Islet precursor cell (in vitro differentiated cells): ENCODE measurements around the gene PRSS56.
A peak's percentile ranks its signal among the peaks of the same experiment; 100 is the strongest.

Experiments used
- DNase-seq: peaks from one replicate; pipeline ENCODE4 v3.0.0-alpha.2; 2018

Gene PRSS56

DNA sequence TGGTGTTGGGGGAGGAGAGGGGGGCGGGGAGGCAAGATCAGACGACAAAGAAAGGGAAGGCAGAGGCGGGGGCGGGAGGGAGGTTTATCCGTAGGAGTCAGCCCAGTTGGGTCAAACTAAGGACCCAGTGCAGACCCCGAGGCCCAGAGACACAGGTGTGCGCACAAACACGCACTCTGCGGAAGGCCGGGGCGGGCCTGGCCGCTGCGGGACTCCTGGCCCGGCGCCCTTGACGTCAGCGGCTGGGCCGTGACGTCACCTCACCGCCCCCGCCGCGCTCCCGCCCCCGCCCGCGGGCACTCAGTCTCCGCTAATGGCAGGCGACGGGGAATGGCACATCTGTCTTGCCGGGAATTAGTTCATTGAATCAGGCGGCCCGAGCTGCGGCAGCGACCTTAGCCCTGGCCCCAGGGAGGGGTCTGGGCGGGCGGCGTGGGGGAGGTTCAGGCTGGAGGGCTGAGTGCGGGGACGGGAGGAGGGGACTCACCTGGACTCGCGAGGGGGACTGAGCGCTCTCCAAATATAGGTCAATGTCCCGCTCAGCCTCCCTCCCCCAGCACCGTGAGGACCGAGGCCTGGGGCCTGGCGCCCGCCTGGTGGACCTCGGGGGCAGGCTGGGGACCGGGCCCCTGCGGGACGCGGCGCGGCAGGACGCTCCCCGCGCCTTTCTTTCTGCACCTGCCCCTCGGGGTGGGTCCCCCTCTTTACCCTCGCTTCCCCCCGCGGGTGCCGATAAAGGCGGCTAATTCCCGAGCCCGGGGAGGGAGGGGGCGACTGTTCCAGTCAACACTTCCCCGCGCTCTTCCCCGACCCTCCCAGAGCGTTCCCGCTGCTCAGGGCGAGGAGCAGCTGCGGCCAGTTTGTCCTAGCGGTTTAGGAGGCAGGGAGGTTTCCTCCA is 17.0 kb upstream of the PRSS56 start:
- peak; percentile 79 for DNase-seq

DNA sequence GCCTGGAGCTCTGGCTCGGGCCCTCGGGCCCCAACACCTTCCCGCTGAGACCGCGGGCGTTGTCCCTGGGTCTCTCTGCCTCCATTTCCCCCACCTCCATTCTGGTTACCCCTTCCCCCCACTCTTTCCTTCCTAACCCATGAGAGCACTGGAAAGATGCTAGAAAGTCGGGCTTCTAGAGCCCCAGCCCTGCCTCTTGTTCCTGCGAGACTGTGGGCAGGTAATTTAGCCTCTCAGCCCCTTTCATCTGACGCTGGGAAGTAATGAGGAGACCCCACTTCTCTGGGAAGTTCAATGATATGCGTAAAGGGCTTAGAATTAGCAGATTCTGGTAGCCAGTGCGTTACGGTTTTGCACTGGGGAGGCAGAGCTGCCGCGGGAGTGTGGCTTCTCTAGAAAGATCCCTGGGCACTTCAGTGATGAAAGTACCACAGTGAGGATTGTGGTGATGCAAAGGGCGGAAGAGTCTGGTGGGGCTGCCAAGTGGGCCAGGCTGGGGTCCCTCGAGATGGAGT is 16.3 kb upstream of the PRSS56 start:
- no peak for DNase-seq

DNA sequence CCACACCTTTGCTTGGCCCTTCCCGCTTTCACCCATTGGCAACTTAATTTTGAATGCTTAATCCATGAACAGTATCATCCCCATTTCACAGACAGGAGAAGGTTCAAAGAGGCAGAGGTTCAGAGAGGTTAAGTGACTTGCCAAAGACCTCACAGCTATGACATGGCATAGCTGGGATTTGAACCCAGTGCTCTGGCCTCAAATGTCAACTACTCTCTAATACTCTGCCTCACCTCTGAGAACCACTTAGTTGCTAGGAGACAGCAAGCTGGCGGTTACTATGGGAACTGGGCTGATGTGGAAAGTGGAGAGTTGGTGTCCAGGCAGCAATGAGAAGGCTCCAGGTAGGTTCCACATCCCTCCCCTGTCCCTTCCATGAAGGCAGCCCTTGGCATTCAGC is 15.8 kb upstream of the PRSS56 start:
- DNase-seq: no peak

DNA sequence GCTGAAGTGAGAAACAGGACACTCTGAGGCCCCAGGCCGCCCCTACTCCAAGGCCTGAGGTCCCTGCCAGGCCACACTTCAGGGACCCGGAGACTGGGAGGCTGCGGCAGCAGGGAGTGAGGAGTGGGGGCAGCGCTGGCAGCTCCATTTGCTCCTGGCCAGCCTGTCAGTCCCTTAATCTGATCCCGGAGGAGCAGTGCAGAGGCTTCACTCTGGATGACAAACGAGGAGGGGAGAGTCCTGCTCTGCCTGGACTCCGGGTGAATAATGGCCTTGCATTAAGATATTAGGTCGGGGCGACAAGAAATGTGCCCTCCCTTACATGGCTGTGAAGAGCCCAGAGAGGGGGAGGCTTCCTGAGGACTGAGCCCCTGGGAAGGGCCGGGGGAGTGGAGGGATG is 14.3 kb upstream of the PRSS56 start:
- DNase-seq: no peak

DNA sequence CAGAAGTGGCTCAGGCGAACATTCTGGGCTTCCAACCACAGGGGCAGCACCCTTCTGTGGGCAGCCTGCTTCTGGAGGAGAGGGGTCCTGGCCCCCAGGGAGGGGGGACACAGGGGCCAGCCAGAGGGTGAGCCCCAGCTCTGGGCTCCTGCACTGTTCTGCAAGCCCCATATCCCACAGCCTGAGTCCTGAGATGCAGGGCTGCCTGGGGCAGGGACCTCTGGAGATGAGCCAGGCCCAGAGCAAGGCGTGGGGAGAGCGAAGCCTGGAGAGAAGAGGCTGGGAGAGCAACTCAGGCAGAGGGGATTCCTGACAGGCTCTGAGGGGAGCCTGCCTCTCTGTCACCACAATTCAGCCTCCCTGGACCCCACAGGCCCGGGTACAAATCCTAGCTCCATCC is 13.5 kb upstream of the PRSS56 start:
- DNase-seq: no peak

DNA sequence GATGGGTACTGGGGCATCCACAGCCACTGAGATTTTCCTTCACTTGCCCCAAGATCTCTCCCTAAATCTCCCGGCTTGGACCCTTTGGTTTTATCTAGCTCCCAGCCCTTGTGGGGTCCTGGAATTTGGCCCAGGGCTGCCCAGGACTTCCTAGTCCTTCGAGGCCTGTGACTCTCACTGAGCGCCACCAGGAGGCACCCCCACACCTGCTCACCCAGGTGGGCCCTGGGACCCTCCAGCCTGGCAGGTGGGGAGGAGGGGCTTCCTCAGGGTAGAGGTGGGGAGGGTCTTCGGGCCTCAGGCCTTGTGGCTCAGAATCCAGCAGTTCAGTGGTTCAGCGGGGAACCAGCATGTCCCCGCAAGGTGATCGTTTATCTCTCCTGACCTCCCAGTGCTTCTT is 11.9 kb upstream of the PRSS56 start:
- no peak for DNase-seq

DNA sequence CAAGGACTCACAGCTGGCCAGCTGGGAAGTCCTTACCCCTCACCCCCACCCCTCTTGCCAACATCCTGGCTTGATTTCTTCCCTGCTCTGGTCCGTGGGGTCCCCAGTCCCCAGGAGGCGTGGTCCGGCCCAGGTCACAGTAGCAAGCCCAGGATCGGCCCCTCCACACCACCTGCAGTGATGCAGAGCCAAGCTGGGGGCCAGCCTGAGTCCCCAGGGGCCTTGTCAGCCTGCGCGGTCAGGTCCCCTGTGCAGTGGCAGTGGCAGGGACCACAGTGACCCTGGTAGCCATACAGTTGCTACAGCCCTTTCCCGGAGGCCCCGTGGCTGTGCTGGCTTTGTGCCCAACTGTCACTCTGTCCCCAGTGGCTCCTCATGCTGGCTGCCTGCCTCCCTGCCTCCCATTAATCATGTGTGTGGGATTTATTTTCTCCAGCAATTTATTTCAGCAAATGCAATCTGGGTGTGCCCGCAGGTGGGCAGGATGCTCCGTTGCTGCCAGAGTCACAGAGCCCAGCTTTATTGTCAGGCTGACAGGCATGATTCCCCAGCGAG is 8.8 kb upstream of the PRSS56 start:
- DNase-seq: no peak

DNA sequence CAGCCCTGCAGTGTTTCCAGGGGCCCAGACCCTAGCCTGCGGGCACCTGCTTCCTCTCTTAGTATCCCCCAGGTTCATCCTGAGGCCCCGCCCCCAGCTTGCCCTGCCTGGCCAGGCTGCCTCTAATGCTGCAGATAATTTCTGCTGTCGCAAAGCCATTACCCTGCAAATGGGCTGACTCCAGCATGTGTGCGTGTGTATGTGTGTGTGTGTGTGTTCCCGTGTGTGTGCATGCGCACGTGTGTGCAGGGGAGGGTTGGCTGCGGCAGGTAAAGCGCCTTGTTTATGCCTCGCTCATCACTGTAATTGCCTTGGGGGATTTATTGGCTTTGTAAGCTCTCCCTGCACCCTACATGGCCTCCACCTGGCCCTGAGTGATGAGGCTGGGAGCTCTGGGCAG is 7.6 kb upstream of the PRSS56 start:
- DNase-seq: no peak

DNA sequence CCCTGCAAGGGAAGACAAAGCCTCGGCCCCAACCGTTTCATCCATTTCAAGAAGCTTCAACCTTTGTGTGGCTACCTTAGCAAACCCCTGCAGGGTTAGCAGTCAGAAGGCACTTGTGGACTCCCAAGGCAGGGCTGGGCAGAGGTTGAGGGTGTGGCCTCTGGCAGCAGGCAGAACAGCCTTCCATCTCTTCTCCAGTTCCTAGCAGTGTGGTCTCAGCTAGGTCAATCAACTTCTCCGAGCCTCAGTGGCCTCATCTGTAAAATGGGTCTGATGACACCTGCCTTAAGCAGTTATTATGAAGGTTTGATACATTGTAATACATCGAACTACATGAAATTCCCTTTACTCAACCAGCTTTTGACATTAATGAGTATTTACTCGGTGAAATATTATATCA is 6.8 kb upstream of the PRSS56 start:
- no peak for DNase-seq

DNA sequence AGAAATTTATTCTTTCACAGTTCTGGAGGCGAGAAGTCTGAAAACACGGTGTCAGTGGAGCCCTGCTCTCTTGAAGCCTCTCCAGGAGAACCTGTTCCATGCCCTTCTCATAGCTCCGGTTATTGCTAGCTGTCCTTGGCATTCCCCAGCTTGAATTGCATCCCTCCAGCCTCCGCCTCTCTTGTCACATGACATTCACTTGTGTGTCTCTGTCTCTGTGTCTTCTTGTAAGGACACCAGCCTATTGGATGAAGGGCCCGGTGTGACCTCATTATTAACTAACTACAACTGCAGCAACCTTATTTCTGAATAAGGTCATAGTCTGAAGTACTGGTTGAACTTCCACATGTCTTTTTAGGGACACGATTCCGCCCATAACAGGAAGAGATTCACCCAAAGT is 4.5 kb upstream of the PRSS56 start:
- DNase-seq: no peak

DNA sequence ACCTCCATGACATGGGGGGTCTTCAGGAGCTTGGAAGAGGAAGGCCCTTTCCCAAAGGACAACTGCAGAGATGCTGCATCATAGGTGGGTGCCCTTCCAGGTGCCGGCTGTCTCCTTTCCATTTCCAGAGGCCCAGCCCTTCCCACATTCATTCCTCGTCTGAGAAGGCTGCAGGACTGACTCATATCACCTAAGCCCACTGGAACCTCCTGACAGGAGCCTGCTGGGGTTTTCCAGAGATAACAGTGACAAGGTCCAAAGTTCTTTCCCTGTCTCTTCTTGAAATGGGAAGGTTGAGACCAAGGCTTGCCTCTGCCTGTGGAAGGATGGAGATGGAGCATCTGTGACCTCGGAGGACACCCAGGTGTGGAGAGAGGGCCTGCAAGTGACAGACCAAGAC is 3.6 kb upstream of the PRSS56 start:
- DNase-seq: no peak

DNA sequence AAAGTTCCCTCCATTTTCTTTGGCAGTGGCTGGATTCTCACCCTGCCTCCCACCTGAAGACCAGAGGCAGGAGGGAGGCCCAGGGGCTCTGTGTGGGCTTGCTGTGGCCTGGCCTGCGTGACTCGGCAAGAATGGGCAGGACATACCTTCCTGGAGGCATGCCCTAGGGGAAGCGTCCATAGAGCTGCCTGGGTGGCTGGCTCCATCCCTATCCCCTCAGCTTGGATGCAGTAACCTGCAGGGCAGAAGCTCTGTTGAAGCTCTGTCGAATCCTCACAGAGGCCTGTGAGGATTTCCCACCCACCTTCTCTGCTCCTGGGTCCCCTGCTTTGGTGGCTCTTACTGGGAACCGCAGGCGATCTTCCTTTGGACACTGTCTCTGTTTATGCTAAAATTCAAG is 1.3 kb upstream of the PRSS56 start:
- DNase-seq: peak; percentile 73

DNA sequence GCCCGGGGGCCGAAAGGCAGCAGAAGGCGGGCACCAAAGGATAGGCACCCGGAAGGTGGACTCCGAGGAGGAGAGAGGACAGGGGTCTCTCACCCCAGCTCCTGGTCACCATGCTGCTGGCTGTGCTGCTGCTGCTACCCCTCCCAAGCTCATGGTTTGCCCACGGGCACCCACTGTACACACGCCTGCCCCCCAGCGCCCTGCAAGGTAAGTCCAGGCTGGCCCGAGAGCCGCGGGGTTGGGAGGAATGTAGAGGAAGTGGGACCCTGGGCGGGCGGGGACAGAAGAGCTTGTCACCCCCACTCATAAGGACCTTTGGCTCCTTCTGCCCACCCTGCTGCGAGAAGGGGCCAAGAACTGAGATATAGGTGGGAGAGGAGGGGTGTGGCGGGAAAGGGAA is 301 bp downstream of the PRSS56 start:
- no peak for DNase-seq

DNA sequence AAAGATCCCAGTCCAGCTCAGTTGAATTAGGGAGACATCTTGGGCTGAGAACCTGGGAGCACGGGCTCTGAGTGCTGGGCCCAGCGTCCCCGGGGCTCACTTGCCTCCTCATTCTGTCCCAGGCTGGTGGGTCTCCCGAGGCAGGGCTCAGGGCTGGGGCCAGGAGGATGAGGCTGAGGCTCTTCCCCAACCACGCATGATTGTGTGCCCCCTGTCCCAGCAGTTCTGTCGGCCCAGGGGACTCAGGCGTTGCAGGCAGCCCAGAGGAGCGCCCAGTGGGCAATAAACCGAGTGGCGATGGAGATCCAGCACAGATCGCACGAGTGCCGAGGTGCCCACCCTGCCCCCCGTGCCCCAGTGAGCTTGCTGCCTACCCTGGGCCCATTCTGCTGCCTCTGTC is 910 bp downstream of the PRSS56 start:
- DNase-seq: no peak

DNA sequence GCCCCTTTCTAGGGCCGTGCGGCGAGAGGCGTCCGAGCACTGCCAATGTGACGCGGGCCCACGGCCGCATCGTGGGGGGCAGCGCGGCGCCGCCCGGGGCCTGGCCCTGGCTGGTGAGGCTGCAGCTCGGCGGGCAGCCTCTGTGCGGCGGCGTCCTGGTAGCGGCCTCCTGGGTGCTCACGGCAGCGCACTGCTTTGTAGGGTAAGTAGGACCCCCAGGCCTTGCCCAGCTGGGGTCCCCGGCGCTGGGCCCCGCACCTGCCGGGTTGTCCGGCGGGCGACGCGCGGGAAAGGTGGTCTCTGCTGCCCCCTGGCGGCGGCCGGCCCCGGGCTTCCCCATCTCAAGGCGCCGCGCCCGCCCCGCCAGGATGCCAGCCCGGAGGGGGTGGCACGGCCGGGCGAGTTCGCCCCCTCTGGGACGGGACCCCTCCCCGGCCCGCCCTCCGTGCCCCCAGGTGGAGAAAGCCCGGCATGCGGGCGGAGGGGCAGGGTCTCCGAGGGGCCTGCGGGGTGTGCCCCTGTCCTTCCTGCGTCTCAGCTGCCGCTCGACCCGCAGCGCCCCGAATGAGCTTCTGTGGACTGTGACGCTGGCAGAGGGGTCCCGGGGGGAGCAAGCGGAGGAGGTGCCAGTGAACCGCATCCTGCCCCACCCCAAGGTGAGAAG is 1.9 kb downstream of the PRSS56 start:
- DNase-seq: no peak

DNA sequence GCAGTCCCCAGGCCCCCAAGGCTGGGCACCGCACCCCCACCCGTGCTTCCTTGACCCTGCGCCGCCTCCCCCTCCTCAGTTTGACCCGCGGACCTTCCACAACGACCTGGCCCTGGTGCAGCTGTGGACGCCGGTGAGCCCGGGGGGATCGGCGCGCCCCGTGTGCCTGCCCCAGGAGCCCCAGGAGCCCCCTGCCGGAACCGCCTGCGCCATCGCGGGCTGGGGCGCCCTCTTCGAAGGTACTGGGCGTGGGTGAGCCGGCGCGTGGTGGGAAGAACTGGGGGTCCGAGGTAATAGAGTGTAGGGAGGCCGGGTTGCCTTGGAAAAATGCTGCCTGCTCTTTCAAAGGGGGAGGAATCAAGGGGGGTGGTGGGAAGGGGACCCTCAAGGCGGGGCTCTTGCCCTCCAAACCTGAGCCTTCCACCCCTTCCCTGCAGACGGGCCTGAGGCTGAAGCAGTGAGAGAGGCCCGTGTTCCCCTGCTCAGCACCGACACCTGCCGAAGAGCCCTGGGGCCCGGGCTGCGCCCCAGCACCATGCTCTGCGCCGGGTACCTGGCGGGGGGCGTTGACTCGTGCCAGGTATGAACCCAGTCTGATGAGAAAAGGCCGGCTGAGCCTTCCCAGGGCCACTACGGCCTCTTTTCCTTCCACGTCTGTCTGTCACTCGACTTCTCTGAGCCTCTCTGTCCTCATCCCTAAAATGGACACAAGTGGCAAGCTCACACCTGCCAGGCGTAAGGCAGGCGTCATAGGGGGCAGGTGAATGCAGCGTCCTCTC is 2.6 kb downstream of the PRSS56 start:
- no peak for DNase-seq

DNA sequence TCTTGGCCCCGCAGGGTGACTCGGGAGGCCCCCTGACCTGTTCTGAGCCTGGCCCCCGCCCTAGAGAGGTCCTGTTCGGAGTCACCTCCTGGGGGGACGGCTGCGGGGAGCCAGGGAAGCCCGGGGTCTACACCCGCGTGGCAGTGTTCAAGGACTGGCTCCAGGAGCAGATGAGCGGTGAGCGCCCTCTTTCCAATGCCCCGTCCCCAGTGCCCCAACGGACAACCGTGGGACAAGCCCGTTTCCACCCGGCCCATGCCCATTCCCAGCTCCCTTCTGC is 3.2 kb downstream of the PRSS56 start:
- DNase-seq: no peak

DNA sequence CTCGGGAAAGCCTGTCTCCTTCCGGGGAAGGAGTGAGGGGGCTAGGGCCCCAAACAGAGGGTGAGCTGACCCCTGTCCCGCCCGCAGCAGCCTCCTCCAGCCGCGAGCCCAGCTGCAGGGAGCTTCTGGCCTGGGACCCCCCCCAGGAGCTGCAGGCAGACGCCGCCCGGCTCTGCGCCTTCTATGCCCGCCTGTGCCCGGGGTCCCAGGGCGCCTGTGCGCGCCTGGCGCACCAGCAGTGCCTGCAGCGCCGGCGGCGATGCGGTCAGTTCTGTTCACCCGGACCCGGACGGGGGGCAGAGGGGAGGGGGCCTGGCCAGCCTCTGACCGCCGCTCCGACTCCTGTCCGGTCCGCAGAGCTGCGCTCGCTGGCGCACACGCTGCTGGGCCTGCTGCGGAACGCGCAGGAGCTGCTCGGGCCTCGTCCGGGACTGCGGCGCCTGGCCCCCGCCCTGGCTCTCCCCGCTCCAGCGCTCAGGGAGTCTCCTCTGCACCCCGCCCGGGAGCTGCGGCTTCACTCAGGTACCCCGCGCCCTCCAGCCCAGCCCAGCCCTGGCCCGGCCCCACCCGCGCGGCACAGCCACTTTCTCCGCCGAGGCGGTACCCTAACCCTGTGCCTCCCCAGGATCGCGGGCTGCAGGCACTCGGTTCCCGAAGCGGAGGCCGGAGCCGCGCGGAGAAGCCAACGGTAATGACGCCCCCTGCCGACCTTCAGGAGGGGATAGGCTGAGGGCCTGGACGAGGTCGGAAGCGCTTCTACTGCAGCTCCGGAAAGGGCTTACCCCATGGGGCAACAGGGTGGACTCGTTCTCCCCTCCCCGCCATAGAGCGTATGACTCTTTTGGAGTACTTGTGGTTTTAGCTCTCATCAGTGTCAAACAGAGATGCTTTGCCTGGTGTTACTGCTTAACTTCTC is 3.8 kb downstream of the PRSS56 start:
- DNase-seq: peak; percentile 86

DNA sequence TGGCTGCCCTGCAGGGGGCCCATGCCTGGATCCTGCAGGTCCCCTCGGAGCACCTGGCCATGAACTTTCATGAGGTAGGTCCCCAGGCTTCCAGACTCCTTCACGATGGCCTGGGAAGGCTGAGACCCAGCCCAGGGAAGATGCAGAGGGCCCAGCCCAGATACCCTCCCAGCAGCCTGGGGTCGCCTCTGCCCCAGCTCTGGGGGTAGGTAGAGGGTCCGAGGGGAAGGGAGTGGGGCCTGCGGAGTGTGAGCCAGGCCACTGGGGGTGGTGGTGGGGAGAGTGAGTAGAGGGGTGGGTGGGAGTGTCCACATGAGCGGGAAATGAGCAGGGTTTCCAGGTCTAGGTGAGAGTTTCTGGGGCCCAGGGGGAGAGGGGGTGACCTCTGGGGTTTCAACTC is 4.6 kb downstream of the PRSS56 start:
- no peak for DNase-seq

DNA sequence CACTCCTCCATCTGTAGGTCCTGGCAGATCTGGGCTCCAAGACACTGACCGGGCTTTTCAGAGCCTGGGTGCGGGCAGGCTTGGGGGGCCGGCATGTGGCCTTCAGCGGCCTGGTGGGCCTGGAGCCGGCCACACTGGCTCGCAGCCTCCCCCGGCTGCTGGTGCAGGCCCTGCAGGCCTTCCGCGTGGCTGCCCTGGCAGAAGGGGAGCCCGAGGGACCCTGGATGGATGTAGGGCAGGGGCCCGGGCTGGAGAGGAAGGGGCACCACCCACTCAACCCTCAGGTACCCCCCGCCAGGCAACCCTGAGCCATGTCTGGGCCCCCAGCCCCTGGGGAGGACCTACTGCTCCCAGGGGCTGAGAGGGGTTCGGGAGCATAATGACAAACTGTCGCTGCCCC is 5.0 kb downstream of the PRSS56 start:
- DNase-seq: no peak

DNA sequence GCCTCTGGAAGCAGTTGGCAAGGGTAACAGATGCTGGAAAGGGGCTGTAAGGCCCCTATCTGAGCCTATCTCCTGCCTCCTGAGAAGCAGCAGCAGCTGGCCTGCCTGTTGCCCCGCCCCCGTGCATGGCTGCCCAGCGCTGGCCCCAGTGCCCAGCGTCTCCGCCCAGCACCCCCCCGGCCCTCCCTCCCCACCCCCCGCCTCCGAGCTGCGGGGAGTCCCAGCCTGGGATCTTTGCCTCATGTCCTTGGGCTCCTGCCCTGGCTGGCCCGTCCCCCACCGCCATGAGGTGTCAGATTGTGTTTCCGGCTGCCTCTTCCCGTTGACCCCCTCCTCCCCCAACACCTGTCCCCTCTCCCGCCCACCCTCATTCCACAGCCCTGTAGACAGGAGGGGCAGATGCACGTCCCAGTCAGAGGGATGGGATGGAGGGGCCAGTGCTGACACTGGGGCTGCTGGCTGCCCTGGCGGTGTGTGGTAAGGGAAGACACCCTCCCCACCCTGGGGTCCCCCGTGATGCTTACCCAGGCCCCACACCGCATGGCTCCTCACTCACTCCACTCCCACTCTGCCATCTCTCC is 5.7 kb downstream of the PRSS56 start, which contains the start of gene CHRND:
CHRND (plus strand) TSS at position 370 of the 581 bp plus-strand sequence; CDS start at position 426, 56 bp downstream.
- DNase-seq: no peak
